SU-DHL-6 (cell line): ENCODE measurements around the gene ARHGEF1.
"Not testable (repeated sequence)": the region's sequence is repeated elsewhere in the genome, so short reads cannot be mapped to it uniquely, and the experiment has no call there.

ENCODE experiments used
- H2AFZ ChIP-seq: fragments of 200-600 bp; sonication (generic); 2 replicates; pipeline ENCODE4 v1.6.1; 2014; ENCODE audit warnings: low read depth, mild to moderate bottlenecking, moderate library complexity, mixed read lengths, antibody characterized with exemption, low read length; ENCODE audit not compliant: severe bottlenecking
- H3F3A ChIP-seq: fragments of 200-600 bp; shearing (Covaris generic); 2 replicates; pipeline ENCODE4 v1.6.0; 2016; ENCODE audit warnings: antibody characterized with exemption, mild to moderate bottlenecking; ENCODE audit not compliant: insufficient read depth
- H3K27ac ChIP-seq: fragments of 200-600 bp; sonication (generic); 2 replicates; pipeline ENCODE4 v1.5.1; 2016; ENCODE audit warnings: low read depth, mild to moderate bottlenecking, low read length, moderate library complexity, mixed read lengths
- H3K27me3 ChIP-seq: fragments of 200-600 bp; sonication (generic), shearing (Covaris generic); 2 replicates; pipeline ENCODE4 v1.6.0; 2014; ENCODE audit warnings: mild to moderate bottlenecking, low read length
- H3K36me3 ChIP-seq: fragments of 200-600 bp; sonication (generic); 2 replicates; pipeline ENCODE4 v1.6.1; 2014; ENCODE audit warnings: mild to moderate bottlenecking, low read length, mixed read lengths
- H3K4me2 ChIP-seq: fragments of 300-600, 200-600 bp; shearing (Covaris generic), sonication (generic); 2 replicates; pipeline ENCODE4 v1.6.0; 2014; ENCODE audit warnings: low read length, low read depth, mild to moderate bottlenecking; ENCODE audit not compliant: poor library complexity, severe bottlenecking
- H3K4me3 ChIP-seq: fragments of 200-600 bp; sonication (generic); 2 replicates; pipeline ENCODE4 v1.5.1; 2014; ENCODE audit warnings: antibody characterized with exemption, low read length, mild to moderate bottlenecking, mixed read lengths; ENCODE audit not compliant: insufficient read depth, poor library complexity, severe bottlenecking
- H3K79me2 ChIP-seq: fragments of 200-600 bp; sonication (generic); 2 replicates; pipeline ENCODE4 v1.6.1; 2014; ENCODE audit warnings: mild to moderate bottlenecking, low read length, moderate library complexity; ENCODE audit not compliant: insufficient read depth
- H3K9ac ChIP-seq: fragments of 200-600 bp; sonication (generic); 2 replicates; pipeline ENCODE4 v1.7.0; 2014; ENCODE audit warnings: mild to moderate bottlenecking, low read length
- H3K9me2 ChIP-seq: fragments of 200-600 bp; sonication (generic); replicated peaks from 2 replicates; pipeline ENCODE4 v1.6.1; 2014; ENCODE audit warnings: low read length; ENCODE audit not compliant: insufficient read depth
- H3K9me3 ChIP-seq: fragments of 200-600 bp; sonication (generic); 2 replicates; pipeline ENCODE4 v1.6.1; 2014; ENCODE audit warnings: low read length, mixed read lengths; ENCODE audit not compliant: insufficient read depth
- H4K20me1 ChIP-seq: fragments of 200-600 bp; sonication (generic); 2 replicates; pipeline ENCODE4 v1.6.1; 2014; ENCODE audit warnings: low read depth, mild to moderate bottlenecking, antibody characterized with exemption, low read length, moderate library complexity, mixed read lengths
- EZH2phosphoT487 ChIP-seq: fragments of 200-600 bp; sonication (generic), shearing (Covaris generic); conservative IDR thresholded peaks from 2 replicates; pipeline ENCODE4 v1.6.1; 2018; ENCODE audit warnings: mild to moderate bottlenecking, antibody characterized with exemption, low read length, moderate library complexity, mixed read lengths
- TF ChIP-seq, protein P1 (sequence below): fragments of 200-600 bp; sonication (generic); IDR thresholded peaks from one replicate; pipeline ENCODE4 v1.5.1; 2017; ENCODE audit warnings: antibody characterized with exemption, mild to moderate bottlenecking, low read length, moderate library complexity; ENCODE audit not compliant: insufficient read depth, poor library complexity, severe bottlenecking

ARHGEF1 gene

DNA sequence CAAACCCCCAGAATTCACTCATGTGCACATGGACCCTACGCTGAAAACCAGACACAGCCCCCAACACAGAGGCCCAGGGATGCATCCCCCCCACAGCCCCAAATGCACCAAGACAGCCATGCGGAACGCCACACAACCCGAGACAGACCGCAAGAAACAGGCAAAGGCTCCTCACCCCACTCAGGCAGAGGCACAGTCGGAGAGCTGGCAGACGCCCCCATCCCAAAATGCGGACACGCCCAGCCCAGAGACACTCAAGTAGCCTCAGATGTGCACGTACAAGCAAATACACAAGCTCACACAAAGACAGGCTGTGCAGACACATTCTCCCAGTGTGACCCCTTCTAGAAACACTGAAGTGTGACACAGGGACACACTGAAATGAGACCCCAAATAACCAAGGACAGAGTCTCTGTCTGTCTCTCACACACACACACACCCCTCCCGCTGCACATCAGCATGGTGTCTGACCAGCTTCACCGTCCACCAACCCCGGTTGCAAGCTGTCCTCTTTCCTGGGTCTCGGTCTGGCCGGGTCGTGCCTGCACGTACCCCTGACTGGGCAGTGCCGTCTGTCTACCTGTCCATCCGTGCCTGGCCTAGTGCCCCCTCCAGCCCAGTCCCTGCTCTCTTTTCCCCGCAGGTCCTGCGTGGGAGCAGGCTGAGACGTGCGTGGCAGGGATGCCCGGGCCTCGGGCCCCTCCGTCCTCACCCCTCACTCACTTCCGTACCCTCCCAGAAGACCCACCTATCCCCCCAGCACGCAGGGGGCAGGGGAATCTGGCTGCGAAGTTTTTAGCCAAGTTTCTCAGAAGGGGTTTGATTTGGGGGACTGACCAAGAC is 29.1 kb downstream of the ARHGEF1 start:
- no peaks in the 10 kb centered on the region for H3K36me3 ChIP-seq
- no peaks in the 10 kb centered on the region for H3K27me3 ChIP-seq
- H3K9me2 ChIP-seq = no peaks in the 10 kb centered on the region
- H3F3A ChIP-seq = peaks cover 74% of the 10 kb centered on the region
- no peaks in the 10 kb centered on the region for H4K20me1 ChIP-seq
- peak overlapping the region; percentile 99 for H3K27ac ChIP-seq
- peaks cover 48% of the 10 kb centered on the region for H3K79me2 ChIP-seq
- TF ChIP-seq EZH2phosphoT487 = no peak
- TF ChIP-seq, protein P1, sequence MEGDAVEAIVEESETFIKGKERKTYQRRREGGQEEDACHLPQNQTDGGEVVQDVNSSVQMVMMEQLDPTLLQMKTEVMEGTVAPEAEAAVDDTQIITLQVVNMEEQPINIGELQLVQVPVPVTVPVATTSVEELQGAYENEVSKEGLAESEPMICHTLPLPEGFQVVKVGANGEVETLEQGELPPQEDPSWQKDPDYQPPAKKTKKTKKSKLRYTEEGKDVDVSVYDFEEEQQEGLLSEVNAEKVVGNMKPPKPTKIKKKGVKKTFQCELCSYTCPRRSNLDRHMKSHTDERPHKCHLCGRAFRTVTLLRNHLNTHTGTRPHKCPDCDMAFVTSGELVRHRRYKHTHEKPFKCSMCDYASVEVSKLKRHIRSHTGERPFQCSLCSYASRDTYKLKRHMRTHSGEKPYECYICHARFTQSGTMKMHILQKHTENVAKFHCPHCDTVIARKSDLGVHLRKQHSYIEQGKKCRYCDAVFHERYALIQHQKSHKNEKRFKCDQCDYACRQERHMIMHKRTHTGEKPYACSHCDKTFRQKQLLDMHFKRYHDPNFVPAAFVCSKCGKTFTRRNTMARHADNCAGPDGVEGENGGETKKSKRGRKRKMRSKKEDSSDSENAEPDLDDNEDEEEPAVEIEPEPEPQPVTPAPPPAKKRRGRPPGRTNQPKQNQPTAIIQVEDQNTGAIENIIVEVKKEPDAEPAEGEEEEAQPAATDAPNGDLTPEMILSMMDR = no peak
- H3K4me3 ChIP-seq = peak overlapping the region; percentile 75
- H3K4me2 ChIP-seq = peak overlapping the region; percentile 95
- no peak overlapping the region for H2AFZ ChIP-seq
- H3K9me3 ChIP-seq = no peaks in the 10 kb centered on the region
- peak overlapping the region; percentile 100 for H3K9ac ChIP-seq

DNA sequence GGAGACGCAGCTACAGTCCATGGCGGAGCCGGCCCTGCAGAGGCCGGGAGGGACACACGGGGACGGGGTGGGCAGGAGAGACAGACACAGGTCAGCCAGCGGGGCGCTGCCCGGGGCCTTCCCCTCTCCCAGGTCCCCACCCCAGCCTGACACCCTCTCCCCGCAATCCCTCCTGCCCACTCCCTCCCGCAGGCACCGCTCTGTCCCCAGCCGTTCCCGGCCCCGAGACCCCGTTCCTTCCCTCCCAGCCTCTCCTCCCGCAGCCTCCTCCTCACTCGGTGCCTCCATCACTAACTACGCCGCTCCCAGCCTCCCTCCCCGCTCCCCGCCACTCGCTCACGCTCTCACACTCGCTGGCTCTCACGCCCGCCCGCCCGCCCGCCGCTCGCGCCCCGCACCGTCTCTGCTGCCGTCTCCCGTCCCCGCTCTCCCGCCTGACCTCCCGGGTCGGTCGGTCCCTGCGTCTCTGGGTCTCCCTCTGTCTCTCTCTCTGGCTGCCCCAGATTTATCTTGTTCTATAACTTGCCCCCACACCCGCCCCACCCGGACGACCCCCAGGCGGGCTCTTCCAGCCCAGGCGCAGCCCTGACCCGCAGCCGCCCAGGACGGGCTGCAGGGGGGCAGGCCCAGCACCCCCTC is 30.0 kb downstream of the ARHGEF1 start:
- no peaks in the 10 kb centered on the region for H3K27me3 ChIP-seq
- peak overlapping the region; percentile 100 for H3K9ac ChIP-seq
- no peak overlapping the region for H2AFZ ChIP-seq
- TF ChIP-seq EZH2phosphoT487 = no peak
- TF ChIP-seq, protein P1 = no peak
- H3K79me2 ChIP-seq = peaks cover 49% of the 10 kb centered on the region
- peak overlapping the region; percentile 75 for H3K4me3 ChIP-seq
- H3F3A ChIP-seq = peaks cover 68% of the 10 kb centered on the region
- H4K20me1 ChIP-seq = no peaks in the 10 kb centered on the region
- H3K4me2 ChIP-seq = peak overlapping the region; percentile 98
- H3K36me3 ChIP-seq = no peaks in the 10 kb centered on the region
- H3K9me2 ChIP-seq = no peaks in the 10 kb centered on the region
- no peaks in the 10 kb centered on the region for H3K9me3 ChIP-seq
- H3K27ac ChIP-seq = peak overlapping the region; percentile 99

DNA sequence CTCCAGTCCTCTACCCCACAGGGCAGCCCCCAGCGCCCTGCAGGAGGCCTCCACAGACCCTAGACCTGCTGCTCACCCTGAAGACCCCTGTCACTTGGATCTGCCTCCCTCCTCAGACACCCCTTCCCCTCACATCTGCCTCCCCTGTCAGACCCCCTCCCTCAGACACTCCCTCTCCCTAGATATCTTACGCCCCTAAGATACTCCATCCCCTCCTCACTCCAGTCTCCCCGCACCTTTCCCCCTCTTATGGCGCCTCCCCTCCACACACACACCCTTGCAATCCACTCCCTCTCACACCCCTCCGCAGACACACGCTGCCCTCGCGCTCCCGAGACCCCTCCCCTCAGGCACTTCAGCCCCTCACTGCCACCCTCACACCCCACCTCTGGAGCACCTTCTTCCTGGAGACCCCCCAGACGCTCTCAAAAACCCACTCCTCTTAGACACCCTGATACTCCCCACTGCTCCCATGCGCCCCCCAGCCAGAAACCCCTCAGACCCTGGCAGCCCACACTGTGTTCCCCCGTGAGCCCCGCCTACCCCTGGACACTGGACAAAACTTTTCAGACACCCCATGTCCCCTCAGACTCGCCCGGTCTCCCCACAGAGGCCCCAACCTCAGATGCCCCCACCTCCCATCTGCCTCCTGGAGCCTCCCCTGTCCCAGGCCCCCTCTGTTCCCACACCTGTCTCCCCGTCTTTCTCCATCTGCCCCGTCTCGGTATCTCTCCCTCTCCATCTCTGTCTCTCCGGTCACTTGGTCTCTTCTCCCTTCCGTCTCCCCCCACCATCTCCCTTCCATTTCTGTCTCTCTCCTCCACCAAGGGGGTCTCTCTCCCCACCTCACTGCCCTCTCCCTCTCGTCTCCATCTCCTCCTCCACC is 30.8 kb downstream of the ARHGEF1 start:
- TF ChIP-seq EZH2phosphoT487 = no peak
- TF ChIP-seq, protein P1 = no peak
- Histone ChIP-seq H3K79me2 (peaks cover 49% of the 10 kb centered on the region), H4K20me1 (no peaks in the 10 kb centered on the region), H3K4me2 (peak overlapping the region; percentile 98), H3K27ac (peak overlapping the region; percentile 99), H3K27me3 (no peaks in the 10 kb centered on the region), H2AFZ (no peak overlapping the region), H3K9me2 (no peaks in the 10 kb centered on the region), H3K9ac (peak overlapping the region; percentile 100), H3K9me3 (no peaks in the 10 kb centered on the region), H3K36me3 (no peaks in the 10 kb centered on the region), H3F3A (peaks cover 62% of the 10 kb centered on the region), H3K4me3 (peak overlapping the region; percentile 73)

DNA sequence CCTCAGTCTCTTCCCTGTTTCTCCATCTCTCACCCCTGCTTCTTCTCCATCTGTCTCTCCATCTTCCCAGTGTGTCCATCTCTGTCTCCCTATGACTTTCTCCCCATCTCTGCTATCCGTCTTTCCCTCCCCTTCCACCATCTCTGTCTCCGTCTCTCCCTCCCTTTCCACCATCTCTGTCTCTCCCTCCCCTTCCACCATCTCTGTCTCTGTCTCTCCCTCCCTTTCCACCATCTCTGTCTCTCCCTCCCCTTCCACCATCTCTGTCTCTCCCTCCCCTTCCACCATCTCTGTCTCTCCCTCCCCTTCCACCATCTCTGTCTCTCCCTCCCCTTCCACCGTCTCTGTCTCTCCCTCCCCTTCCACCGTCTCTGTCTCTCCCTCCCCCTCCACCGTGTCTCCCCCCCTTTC is 31.4 kb downstream of the ARHGEF1 start:
- Histone ChIP-seq H3K4me3 (peak overlapping the region; percentile 73), H3K27ac (peak overlapping the region; percentile 99)

More for the DNA sequence above, 31.4 kb downstream of the ARHGEF1 start:
- Histone ChIP-seq H3K4me2 (peak overlapping the region; percentile 98), H3K79me2 (peaks cover 53% of the 10 kb centered on the region), H3F3A (peaks cover 55% of the 10 kb centered on the region), H3K9ac (peak overlapping the region; percentile 100)
- H3K27me3 ChIP-seq, H2AFZ ChIP-seq, H4K20me1 ChIP-seq, H3K9me3 ChIP-seq, H3K9me2 ChIP-seq, H3K36me3 ChIP-seq: not testable (repeated sequence)
